ENCODE measurements around the gene GLYATL2.

Gene GLYATL2

GRCh38 chr11:58844361-58845005, at the start of gene GLYATL2:
Gene GLYATL2, minus strand, starts transcription at chr11:58844704. Its CDS starts 5,092 bp downstream, at chr11:58839612.
- DNase-seq = no peak

GRCh38 chr11:58893899-58894298, 49.4 kb upstream of the GLYATL2 start:
- DNase-seq = no peak

GRCh38 chr11:58888579-58888978, 44.1 kb upstream of the GLYATL2 start:
- DNase-seq = no peak

GRCh38 chr11:58887452-58887851, 42.9 kb upstream of the GLYATL2 start:
- no peak for DNase-seq

GRCh38 chr11:58880625-58881024, 36.1 kb upstream of the GLYATL2 start:
- no peak for DNase-seq

- no peak for DNase-seq
Observed at GRCh38 chr11:58880166-58880565, 35.7 kb upstream of the GLYATL2 start.

GRCh38 chr11:58867556-58867955, 23.1 kb upstream of the GLYATL2 start:
- no peak for DNase-seq

GRCh38 chr11:58866788-58867187, 22.3 kb upstream of the GLYATL2 start:
- no peak for DNase-seq

- DNase-seq = no peak
Observed at GRCh38 chr11:58864335-58864734, 19.8 kb upstream of the GLYATL2 start.

- no peak for DNase-seq
Observed at GRCh38 chr11:58863697-58864096, 19.2 kb upstream of the GLYATL2 start.

- no peak for DNase-seq
Observed at GRCh38 chr11:58861533-58861932, 17.0 kb upstream of the GLYATL2 start.

- no peak for DNase-seq
Observed at GRCh38 chr11:58856806-58857205, 12.3 kb upstream of the GLYATL2 start.

GRCh38 chr11:58845386-58845785, 882 bp upstream of the GLYATL2 start:
- no peak for DNase-seq

GRCh38 chr11:58837707-58838388, 6.7 kb downstream of the GLYATL2 start:
- no peak for DNase-seq

GRCh38 chr11:58832056-58832645, 12.4 kb downstream of the GLYATL2 start:
- no peak for DNase-seq

GRCh38 chr11:58830673-58831301, 13.7 kb downstream of the GLYATL2 start:
- DNase-seq = no peak

GRCh38 chr11:58829786-58830185, 14.7 kb downstream of the GLYATL2 start:
- no peak for DNase-seq

GRCh38 chr11:58813693-58814092, 30.8 kb downstream of the GLYATL2 start:
- DNase-seq = no peak

GRCh38 chr11:58811499-58811898, 33.0 kb downstream of the GLYATL2 start:
- DNase-seq = no peak

- no peak for DNase-seq
Observed at GRCh38 chr11:58807343-58807742, 37.2 kb downstream of the GLYATL2 start.

- no peak for DNase-seq
Observed at GRCh38 chr11:58805065-58805464, 39.4 kb downstream of the GLYATL2 start.

- DNase-seq = no peak
Observed at GRCh38 chr11:58801974-58802545, 42.4 kb downstream of the GLYATL2 start.

- DNase-seq = no peak
Observed at GRCh38 chr11:58801302-58801701, 43.2 kb downstream of the GLYATL2 start.

Measured in cerebellar nuclear complex (tissue), 1 donor.